ENCODE results near the gene MT1HL1. TPM values are rescaled to one million over a fixed set of nuclear protein-coding genes. Genes with fewer than 3 reads are reported as not detected.

Gene MT1HL1
- total and polyA plus RNA-seq, 2 of the 8 experiments (the other 6 are each of a cell fraction or from before 2014, with no cell fraction given) = not detected

DNA sequence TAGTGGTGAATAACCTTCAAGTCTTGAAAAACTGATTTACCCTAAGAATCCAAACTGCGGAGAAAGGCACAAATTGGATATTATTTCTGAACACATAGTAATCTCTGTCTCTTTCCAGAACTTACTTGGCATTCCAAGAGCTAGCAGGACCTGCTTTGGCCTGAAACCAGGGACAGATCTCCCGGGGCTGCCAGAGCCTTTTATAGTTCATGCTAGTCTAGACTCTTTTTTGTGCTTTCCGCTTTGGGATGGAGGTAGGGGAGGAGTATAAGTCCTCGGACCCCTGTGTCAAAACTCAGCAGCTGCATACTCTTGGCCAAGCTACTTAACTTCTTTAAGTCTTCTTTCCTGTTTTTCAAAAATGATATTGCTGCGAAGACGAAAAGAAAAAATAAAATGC lies 34.0 kb upstream of the MT1HL1 start:
- Histone ChIP-seq H4K20me1 (replicated peaks in 1 of 2; ENCODE audit: control insufficient read depth in 1 of 2, insufficient read depth in 2 of 2, low read length in 2 of 2) (peaks cover 0 to 4% of the 10 kb centered on the region in 2 experiments), H3K23ac (ENCODE audit: insufficient read length) (no peak overlapping the region), H3K27ac (ENCODE audit: low read depth, low read length) (no peak overlapping the region), H2BK15ac (ENCODE audit: low read length) (no peak overlapping the region), H4K91ac (replicated peaks; ENCODE audit: insufficient read length, low read length) (no peak overlapping the region), H3K56ac (replicated peaks; ENCODE audit: insufficient read length, low read depth, low read length) (no peak overlapping the region), H4K5ac (ENCODE audit: insufficient read length, low read depth, low read length) (no peak overlapping the region), H3K4me2 (ENCODE audit: insufficient read depth in 1 of 2, low read depth in 2 of 2, low read length in 2 of 2) (no peak overlapping the region), H3K79me2 (ENCODE audit: control insufficient read depth in 1 of 2, insufficient read depth in 2 of 2, low read length in 2 of 2) (peaks cover 0 to 3% of the 10 kb centered on the region in 2 experiments; a peak in 1 of 4 replicates), H3K27me3 (replicated peaks in 1 of 4; ENCODE audit: control insufficient read depth in 3 of 4, extremely low read depth in 1 of 4, insufficient read depth in 3 of 4, low read length in 3 of 4) (peaks cover 0 to 24% (median 15%) of the 10 kb centered on the region in 4 experiments; a peak in 6 of 7 replicates), H2BK120ac (replicated peaks; ENCODE audit: low read depth, low read length) (no peak overlapping the region), H3K23me2 (ENCODE audit: low read depth, low read length) (peaks cover 12% of the 10 kb centered on the region), H3K9me3 (ENCODE audit: insufficient read depth in 2 of 2, low read depth in 1 of 2, low read length in 1 of 2) (no peaks in the 10 kb centered on the region), H3K14ac (ENCODE audit: insufficient read length) (no peak overlapping the region), H3K79me1 (ENCODE audit: low read depth, low read length) (peaks cover 2% of the 10 kb centered on the region; the same call in 1 of the 2 replicates), H4K8ac (ENCODE audit: extremely low read depth, insufficient read depth, low read length) (no peak overlapping the region), H3K36me3 (ENCODE audit: control insufficient read depth in 2 of 4, insufficient read depth in 4 of 4, low read length in 3 of 4) (no peaks in the 10 kb centered on the region), H3K4me1 (replicated peaks in 1 of 4; ENCODE audit: control insufficient read depth in 3 of 4, insufficient read depth in 4 of 4, low read length in 3 of 4) (peaks cover 0 to 9% (median 3%) of the 10 kb centered on the region in 4 experiments; a peak in 6 of 7 replicates), H3K18ac (ENCODE audit: extremely low read depth, low read length) (no peak overlapping the region), H2AK5ac (ENCODE audit: low read depth, low read length) (no peak overlapping the region), H3K4me3 (ENCODE audit: extremely low read depth in 1 of 4, insufficient read depth in 2 of 4, low read depth in 3 of 4, low read length in 4 of 4) (no peak overlapping the region), H3K4ac (replicated peaks; ENCODE audit: insufficient read length, low read depth, low read length) (no peak overlapping the region), H2BK20ac (ENCODE audit: low read length) (no peak overlapping the region), H2AFZ (ENCODE audit: low read length) (no peak overlapping the region), H2BK12ac (ENCODE audit: low read depth, low read length) (no peak overlapping the region), H3K9ac (replicated peaks in 1 of 4; ENCODE audit: extremely low read depth in 1 of 4, low read depth in 3 of 4, low read length in 3 of 4) (no peak overlapping the region), H2BK5ac (ENCODE audit: low read depth, low read length) (no peak overlapping the region)
- 91% methylated on average over 6 of the region's 6 CpGs; no CpG with 5 or more reads in 1 of the 2 experiments for WGBS, 2 experiments (ENCODE audit: extremely low coverage in 1 of 2, insufficient coverage in 1 of 2, insufficient read length in 1 of 2, insufficient replicate concordance in 2 of 2, low coverage in 1 of 2, low lambda C conversion rate in 2 of 2, missing lambda C conversion rate in 1 of 2)
- DNase-seq (ENCODE audit: low read depth in 1 of 2, low spot score in 2 of 2) = no peak
- ChIA-PET CTCF (ENCODE audit: partially characterized antibody) (interaction anchor here (0.8 kb wide), 1 partner anchor 81 kb away, joined by 3 read pairs; no protein-coding TSS in a partner anchor), POLR2A (ENCODE audit: partially characterized antibody) (no interaction called here)
- no peak for FAIRE-seq
- TF ChIP-seq CTCF (IDR thresholded peaks at IDR 0.05; ENCODE audit: control extremely low read depth in 1 of 3, insufficient read depth in 1 of 3, low read depth in 1 of 3, low read length in 3 of 3) (no peak), RXRA (IDR thresholded peaks at IDR 0.05; ENCODE audit: insufficient read depth, low read depth, low read length) (no peak), FOSL1 (IDR thresholded peaks at IDR 0.05; ENCODE audit: insufficient read depth, low read depth, low read length) (no peak), POLR2A (IDR thresholded peaks at IDR 0.05; ENCODE audit: control extremely low read depth in 1 of 2, low read depth in 2 of 2, low read length in 2 of 2) (no peak), SUZ12 (IDR thresholded peaks at IDR 0.05; ENCODE audit: low read length) (no peak), POU5F1 (IDR thresholded peaks at IDR 0.05; ENCODE audit: low read depth, low read length) (no peak)
